ENCODE measurements around the gene PGC.

The PGC gene

DNA sequence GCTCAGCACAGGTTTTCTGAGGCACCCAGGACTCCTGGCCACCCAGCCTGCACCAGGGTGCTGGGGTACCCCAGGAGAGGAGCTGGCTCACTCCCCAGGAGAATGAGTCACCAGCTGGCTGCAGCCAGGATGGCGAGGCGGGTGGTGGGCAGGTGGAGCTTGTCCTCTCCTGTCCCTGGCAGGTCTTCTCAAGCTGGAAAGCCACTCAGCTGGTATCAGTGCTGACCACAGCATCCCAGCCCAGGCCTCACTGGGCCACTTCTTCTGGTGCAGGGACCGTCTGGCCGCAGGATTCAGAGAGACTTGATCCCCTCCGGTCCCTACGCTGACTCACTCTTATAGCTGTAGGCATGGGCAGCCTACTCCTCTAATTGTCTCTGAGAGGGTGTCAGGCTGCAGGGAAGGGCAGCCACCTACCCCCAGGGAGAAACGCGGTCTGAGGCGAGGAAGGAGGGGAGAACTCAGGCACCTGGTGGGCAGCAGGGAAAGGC lies 34.0 kb downstream of the PGC start:
- TF ChIP-seq GATA3 (IDR thresholded peaks at IDR 0.05; ENCODE audit: low read depth, low read length): no peak

DNA sequence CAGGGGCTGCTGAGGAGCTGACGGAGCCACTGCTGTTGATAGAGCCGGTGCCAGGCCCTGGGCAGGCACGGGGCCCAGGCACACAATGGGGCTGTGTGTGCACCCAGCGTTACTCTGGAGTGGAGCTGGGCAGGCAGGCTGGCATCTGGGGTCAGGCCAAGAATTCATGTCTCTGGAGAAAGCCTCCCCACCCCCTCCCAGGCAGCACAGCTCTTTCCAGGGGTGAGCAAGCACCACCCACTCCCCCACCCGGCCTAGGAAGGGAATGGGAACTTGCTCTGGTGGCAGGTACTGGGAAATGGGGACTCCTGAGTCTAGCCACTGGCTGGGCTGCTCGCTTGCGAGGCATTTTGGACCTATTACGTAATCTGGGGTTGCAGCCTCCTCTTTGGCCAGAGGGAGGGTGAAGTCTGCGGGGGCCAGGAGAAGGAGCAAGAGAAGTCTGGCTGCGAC lies 34.5 kb downstream of the PGC start:
- TF ChIP-seq GATA3 (IDR thresholded peaks at IDR 0.05; ENCODE audit: low read depth, low read length) (no peak), GATA2 (IDR thresholded peaks at IDR 0.05; ENCODE audit: low read depth, low read length) (no peak)

DNA sequence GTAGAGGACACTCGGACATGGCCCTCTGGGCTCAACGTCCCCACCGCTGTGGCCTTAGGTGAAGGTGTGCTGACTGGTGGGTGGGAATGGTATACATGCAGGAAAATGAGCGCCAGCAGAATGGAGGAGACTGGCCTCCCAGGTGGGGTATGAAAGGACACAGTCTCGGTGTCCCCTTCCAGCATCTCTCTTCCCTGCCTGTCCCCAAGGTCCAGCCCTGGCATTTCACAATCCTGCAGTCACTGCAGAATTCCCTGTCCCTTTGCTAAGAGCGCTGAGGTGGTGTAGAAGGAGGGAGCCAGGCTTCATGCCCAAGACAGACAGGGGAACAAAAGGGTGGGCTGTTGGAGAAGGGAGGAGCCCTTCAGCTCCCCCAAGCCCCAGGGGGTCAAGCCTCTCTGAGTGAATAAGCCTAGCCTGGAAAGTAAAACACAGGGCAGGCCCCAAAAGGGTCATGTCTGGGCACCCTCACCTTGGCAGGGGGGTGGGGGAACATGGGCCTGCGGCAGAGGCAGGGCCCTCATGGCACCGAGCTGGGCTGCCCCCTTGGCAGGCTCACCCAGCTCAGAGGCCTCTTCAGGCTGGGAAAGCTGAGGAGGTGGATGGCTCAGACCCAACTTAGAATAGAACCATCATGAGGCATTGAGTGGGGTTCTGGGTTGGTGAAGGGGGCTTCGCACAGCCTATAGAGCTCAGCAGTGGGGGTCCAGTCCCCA lies 35.7 kb downstream of the PGC start:
- TF ChIP-seq GATA2 (IDR thresholded peaks at IDR 0.05; ENCODE audit: low read depth, low read length): no peak

DNA sequence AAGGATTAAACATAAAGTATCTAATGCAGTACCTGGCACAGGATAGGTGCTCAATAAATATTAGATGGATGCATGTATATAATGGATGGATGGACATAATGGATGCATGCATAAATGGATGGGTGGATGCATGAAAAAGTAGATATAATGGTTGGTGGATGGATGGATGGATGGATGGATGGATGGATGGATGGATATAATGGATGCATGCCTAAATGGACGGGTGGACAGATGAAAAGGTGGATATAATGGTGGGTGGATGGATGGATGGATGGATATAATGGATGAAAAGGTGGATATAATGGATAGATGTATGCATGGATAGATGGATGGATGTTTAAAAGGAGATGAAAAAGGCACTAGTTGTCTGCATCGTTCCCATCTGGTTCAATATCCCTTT lies 37.8 kb downstream of the PGC start:
- TF ChIP-seq GATA2 (IDR thresholded peaks at IDR 0.05; ENCODE audit: low read depth, low read length) (no peak), GATA3 (IDR thresholded peaks at IDR 0.05; ENCODE audit: low read depth, low read length) (no peak)

DNA sequence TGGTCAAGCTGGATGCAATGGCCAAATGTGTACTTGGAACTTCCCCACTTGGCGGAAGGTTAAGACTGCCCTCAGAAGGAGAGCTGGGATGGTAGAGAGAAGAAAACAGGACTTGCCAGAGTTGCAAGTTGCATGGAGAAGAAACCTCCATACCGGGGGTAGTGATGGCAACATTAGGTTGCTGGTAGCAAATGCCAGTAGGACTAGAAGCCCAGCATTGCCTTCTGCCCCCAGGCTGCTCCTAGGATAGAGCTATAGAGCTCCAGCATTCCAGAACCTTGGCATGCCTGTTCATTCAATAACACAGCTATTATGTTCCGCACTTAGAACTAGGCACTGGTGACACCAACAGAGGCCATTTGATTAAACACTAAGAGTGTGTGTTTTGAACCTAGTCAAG lies 38.3 kb downstream of the PGC start:
- no peak for TF ChIP-seq GATA3 (IDR thresholded peaks at IDR 0.05; ENCODE audit: low read depth, low read length)
- TF ChIP-seq GATA2 (IDR thresholded peaks at IDR 0.05; ENCODE audit: low read depth, low read length): no peak

DNA sequence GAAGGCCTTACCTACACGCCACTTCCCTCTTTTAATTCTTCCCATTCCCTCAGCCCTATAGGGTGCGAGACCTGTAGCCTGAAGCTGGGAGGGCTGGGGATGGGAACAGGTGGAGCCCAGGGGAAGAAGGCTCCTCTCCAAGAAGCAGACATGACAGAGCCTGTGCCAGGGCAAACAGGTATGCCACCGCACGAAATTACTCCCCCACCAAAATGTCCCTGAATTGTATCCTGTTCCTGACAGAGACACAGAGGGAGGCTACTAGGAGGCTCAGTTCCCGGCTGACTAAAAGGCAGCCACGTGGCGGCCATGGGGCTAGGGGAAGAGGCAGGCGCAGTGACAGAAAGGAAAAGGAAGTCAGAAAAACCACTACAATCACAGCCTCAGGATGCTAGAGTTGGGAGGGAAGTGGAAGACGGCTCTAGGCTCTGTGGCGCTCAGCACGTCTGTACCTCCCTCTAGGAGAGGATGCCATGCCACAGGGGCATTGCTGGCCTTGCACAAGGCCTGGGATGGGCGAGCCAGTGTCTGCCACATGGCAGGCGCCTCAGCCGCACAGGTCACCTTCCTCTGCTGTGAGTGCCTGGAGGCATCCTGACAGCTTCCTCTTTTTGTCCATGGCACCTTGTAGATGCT lies 39.5 kb downstream of the PGC start:
- TF ChIP-seq GATA3 (IDR thresholded peaks at IDR 0.05; ENCODE audit: low read depth, low read length) (no peak), GATA2 (IDR thresholded peaks at IDR 0.05; ENCODE audit: low read depth, low read length) (no peak)

DNA sequence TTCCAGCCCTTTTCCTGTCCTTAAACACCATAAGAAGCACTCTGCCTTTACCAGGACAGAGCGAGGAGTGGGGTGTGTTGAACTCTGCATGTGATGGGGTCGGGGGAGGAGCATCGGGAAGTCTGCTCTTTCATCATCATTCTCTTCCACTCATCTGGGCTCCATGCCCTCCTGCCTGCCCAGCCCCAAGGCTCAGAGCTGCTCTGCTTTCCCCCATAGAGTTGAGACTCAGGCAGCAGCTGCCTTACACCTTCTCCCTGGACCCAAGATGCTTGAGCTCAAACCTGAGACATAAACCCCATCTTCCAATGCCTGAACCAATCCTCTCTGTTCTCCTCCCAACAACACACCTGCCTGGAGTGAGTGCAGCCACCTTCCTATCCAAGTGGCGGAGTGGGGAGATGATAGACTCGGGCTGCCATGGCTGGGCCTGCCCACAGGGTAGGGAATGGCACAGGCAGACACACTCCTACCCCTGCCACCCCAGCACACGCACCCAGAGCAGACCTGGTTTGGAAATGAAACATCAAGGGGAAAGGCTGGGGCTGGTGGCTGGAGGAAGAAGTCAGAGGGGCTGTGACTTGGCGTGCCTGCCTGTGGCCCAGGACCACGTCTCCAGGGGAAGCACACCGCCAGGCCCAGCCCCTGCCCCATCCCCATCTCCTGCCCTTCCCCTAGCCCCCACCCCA lies 40.2 kb downstream of the PGC start:
- TF ChIP-seq GATA2 (IDR thresholded peaks at IDR 0.05; ENCODE audit: low read depth, low read length) (no peak), GATA3 (IDR thresholded peaks at IDR 0.05; ENCODE audit: low read depth, low read length) (no peak)

DNA sequence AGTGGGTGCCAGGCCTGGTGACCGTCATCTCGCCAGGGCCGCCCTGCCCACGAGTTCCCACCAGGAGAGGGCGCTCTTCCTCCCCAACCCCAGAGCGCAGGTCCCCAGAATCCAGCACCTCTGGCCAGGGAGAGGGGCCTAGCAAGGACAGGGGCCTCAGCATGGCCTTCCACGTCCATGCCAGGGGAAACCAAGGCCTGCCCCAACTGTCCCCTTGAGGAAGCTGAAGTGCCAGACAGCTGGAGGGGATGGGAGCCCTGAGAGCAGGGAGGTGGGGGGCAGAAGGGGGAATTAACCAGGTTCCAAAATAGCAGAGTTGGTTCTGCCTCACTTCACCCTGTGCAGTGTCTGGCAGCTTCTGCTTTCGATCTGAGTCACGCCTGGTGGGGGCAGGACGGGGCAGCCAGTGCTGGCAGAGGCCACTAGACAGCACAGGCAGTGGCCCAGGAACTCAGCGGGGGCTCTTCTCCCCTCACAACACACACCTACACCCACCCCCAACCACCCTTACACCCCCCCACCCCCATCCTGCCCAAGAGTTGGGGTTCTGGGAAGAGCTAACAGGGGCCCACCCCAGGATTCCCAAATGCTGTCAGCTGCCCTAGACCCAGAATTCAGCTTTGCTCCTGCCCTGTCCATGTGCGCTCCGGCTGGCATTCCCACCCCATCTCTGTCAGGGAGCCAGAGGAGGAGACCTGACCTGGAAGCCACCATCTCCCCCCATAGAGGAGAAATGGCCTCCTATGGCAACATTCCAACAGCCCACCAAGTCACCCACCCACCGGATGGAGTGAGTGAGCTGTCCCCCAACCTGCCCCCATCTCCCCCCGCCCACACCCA lies 41.0 kb downstream of the PGC start:
- no peak for TF ChIP-seq GATA2 (IDR thresholded peaks at IDR 0.05; ENCODE audit: low read depth, low read length)
- no peak for TF ChIP-seq GATA3 (IDR thresholded peaks at IDR 0.05; ENCODE audit: low read depth, low read length)

DNA sequence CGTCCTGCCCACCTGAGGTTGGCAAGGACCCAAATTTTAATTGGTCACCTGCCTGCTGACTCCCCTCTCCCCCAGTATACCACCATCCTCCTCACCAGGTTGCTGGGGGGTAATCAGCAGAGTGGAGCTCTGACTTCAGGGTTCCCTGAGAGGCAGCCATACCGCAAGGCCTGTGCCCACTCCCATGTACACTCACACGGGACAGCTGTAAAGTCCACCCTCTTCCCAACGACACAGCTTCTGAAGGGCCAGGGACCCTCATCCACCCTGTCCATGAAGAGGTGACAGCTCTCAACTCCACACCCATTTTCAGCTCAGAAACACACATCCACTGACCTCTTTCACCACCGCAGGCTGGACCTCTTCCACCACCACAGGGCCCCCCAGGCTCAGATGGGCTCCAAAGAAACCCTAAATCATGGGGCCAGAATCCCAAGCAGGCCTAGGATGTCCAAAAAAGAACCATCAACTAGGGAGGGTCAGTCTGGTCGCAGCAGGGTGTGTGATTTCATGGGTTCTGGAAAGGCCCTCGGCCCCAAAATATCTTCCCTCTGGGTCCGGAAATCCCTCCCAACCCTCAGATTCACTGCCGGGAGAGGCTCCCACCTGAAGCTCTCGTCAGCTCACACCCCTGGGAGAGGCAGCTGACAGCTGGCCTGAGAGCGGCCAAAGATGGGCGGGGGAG lies 41.7 kb downstream of the PGC start:
- TF ChIP-seq GATA2 (IDR thresholded peaks at IDR 0.05; ENCODE audit: low read depth, low read length) (no peak), GATA3 (IDR thresholded peaks at IDR 0.05; ENCODE audit: low read depth, low read length) (no peak)

DNA sequence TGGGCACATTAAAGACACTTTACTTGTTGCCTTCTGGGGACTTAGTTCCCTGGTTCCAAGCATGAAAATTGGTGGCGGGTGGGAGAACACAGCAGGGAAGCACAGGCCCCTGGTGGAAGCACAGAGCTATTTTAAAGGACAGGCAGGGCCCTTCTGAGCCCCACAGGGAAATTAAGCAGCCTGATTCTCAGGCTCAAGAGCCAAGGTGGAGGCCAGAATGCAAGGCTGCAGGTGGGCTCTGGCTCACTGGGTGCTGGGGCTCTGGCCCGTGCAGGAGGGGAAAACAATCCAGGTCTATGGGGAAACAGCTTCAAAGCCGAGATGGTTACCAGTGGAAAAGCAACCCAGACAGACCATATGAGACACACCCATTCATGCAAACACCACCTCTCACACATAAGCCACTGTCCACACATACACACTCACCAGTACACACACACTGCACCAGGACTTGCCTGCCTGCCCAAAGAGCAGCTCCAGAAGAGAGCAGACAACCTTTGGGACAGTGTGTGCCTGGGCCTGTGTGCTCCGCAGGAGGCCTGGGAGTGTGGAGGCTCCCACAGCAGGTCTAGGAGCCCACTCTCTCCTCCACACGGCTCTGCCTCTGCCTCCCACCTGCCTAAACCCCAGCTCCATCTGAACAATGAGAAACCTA lies 42.4 kb downstream of the PGC start:
- TF ChIP-seq GATA2 (IDR thresholded peaks at IDR 0.05; ENCODE audit: low read depth, low read length): no peak
- no peak for TF ChIP-seq GATA3 (IDR thresholded peaks at IDR 0.05; ENCODE audit: low read depth, low read length)

DNA sequence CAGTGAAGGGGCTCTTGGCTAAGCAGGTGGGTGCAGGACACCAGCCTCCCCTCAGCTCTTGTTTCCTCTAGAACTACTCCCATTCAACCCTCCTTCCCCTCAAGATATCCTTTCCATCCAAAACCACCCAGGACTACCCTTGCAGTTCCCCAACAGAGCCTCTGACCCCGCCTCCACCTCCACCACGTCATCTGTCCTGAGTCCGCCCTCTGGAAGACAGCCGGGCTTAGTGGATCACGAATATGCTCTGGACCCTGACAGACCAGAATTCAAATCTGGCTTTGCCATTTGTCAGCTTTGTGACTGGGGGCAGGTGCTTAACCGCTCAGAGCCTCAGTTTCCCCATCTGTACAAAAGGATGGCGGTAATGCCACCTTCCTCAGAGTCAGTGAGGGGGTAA lies 43.2 kb downstream of the PGC start:
- no peak for TF ChIP-seq GATA3 (IDR thresholded peaks at IDR 0.05; ENCODE audit: low read depth, low read length)
- no peak for TF ChIP-seq GATA2 (IDR thresholded peaks at IDR 0.05; ENCODE audit: low read depth, low read length)

DNA sequence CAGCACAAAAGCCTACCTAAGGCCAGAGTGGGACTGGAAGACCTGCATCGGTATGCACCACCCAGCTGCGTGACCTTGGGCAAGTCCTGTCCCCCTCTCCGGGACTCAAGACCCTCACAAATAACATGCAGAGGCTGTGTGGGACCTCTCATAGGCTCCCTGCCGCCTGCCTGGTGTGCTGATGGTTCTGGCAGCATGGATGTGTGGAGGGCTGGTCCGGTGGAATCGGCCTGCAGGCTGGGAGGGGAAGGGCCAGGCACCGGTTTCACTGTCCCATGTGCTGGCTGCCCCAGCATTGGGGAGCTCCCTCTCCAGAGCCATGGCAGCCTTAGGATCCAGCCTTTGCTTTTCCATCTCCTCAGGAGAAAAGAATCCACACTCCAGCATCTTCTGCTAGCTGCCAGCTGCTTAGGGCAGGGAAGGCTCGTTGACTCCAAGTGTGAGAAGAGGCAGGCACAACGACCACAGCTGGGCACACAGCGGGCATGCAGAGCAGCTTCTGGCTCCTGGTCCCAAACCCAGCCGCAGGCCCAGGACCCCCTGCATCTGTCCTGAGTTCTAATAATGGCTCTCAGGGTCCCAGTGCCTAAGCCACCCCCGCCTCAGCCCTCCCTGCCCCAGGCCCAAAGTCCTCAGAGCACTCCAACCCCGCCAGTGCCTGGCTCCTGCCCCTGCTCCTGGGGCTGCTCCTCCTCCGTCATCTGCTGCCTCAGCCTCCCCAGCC lies 44.3 kb downstream of the PGC start:
- TF ChIP-seq GATA2 (IDR thresholded peaks at IDR 0.05; ENCODE audit: low read depth, low read length) (no peak), GATA3 (IDR thresholded peaks at IDR 0.05; ENCODE audit: low read depth, low read length) (no peak)

Data from SH-SY5Y (cell line).